C4-2B (cell line): ENCODE measurements around the gene STYXL2.

ENCODE experiments used
- H3K27ac ChIP-seq: fragments of 450-650 bp; 2 replicates; pipeline ENCODE4 v1.5.1; 2017
- CTCF ChIP-seq: fragments of 450-650 bp; conservative IDR thresholded peaks from 2 replicates; pipeline ENCODE4 v1.5.1; 2017; ENCODE audit warnings: mild to moderate bottlenecking
- ZFX ChIP-seq: fragments of 450-650 bp; IDR thresholded peaks from 2 replicates; pipeline ENCODE4 v1.6.1; 2017

The STYXL2 gene

GRCh38 chr1:167126811-167127210, 32.9 kb downstream of the STYXL2 start:
- TF ChIP-seq ZFX (no peak), CTCF (no peak)
- peak overlapping the region; percentile 73; the same call in 1 of the 2 replicates for H3K27ac ChIP-seq

- TF ChIP-seq ZFX (no peak), CTCF (no peak)
- H3K27ac ChIP-seq: no peak overlapping the region; the same call in 1 of the 2 replicates
Measured at GRCh38 chr1:167127236-167127635, 33.4 kb downstream of the STYXL2 start.

GRCh38 chr1:167127661-167128060, 33.8 kb downstream of the STYXL2 start:
- H3K27ac ChIP-seq: no peak overlapping the region
- TF ChIP-seq CTCF (no peak), ZFX (no peak)

GRCh38 chr1:167128261-167129227, 34.7 kb downstream of the STYXL2 start:
- peak; percentile 16 for TF ChIP-seq CTCF
- TF ChIP-seq ZFX: no peak
- no peak overlapping the region for H3K27ac ChIP-seq

- H3K27ac ChIP-seq: no peak overlapping the region
- no peak for TF ChIP-seq ZFX
- TF ChIP-seq CTCF: no peak
Measured at GRCh38 chr1:167130829-167131510, 37.1 kb downstream of the STYXL2 start.

GRCh38 chr1:167132301-167133010, 38.6 kb downstream of the STYXL2 start:
- no peak overlapping the region for H3K27ac ChIP-seq
- no peak for TF ChIP-seq CTCF
- no peak for TF ChIP-seq ZFX
